Pancreas (tissue), 10 donors: ENCODE measurements around the gene HMGN5. TPM values are rescaled to one million over a fixed set of nuclear protein-coding genes. Genes with fewer than 3 reads are reported as not detected.
A peak's percentile ranks its signal among the peaks of the same experiment; 100 is the strongest.

Experiments used
- ATAC-seq, 4 donors: fragments of 200-7000 bp; cut with Tn5 transposase; one replicate each; pipeline versions ENCODE4 v1.8.0 to v1.9.1; 2020; ENCODE audit warnings: mild to moderate bottlenecking in 4 of 4, moderate library complexity in 4 of 4
- DNase-seq, 6 donors: peaks; one replicate each; pipeline ENCODE4 v3.0.0-alpha.2; 2020
- FAIRE-seq: peaks from 2 replicates; lab custom pipeline; 2012; peaks lifted over from hg19 to GRCh38; lab: Jason Lieb, UNC
- H3K27ac ChIP-seq, 4 donors: fragments of 200-600 bp; sonication (generic); 1 replicate in 3 of 4; 2 replicates in 1 of 4; pipeline versions ENCODE4 v1.5.0 to v1.8.0; 2020
- H3K27me3 ChIP-seq, 4 donors: fragments of 200-600 bp; one replicate each; pipeline ENCODE4 v1.8.0; 2021
- H3K36me3 ChIP-seq, 3 donors: fragments of 200-600 bp; sonication (generic) in 1 of 3; one replicate each; pipeline versions ENCODE4 v1.5.0 to v1.8.0; 2020 to 2021
- H3K4me1 ChIP-seq, 3 donors: fragments of 200-600 bp; one replicate each; pipeline ENCODE4 v1.8.0; 2021
- H3K4me3 ChIP-seq, 4 donors: fragments of 200-600 bp; sonication (generic) in 2 of 4; one replicate each; pipeline versions ENCODE4 v1.5.0 to v1.8.0; 2020 to 2021
- H3K9me3 ChIP-seq, 4 donors: fragments of 200-600 bp; one replicate each; pipeline ENCODE4 v1.8.0; 2021
- WGBS, 2 donors: extraction: QIAGEN DNeasy Blood & Tissue Kit; methylation state at CpG; one replicate each; pipeline ENCODE4 v1.1.7; 2013; 5-methylcytosine and 5-hydroxymethylcytosine counted together
- intact Hi-C, 3 donors: fragments of 100-400 bp; cut with DNase I; formaldehyde crosslinking; loops; one replicate each; pipeline versions ENCODE4 v1.11.1 to v1.14.2; 2022
- polyA plus RNA-seq, 2 donors: library from polyadenylated mRNA; stranded (reverse); fragments of 200-250 nt; gene quantifications; one replicate each; pipeline ENCODE4 v1.2.3, GENCODE V29; 2013
- total RNA-seq, 6 donors: library from RNA; stranded (reverse); fragmentation: NEBNext Ultra II Directional in 4 of 6; extraction: Animal tissue kit (Norgen Biotek cat#: 25700) in 4 of 6; gene quantifications; one replicate each; pipeline versions ENCODE4 v1.2.1 to v1.2.4, GENCODE V29; 2021 to 2023
- TF ChIP-seq, protein P1 (sequence below), 4 donors: fragments of 200-600 bp; sonication (generic) in 3 of 4; IDR thresholded peaks; one replicate each; pipeline versions ENCODE4 v1.5.0 to v1.8.0; 2021; ENCODE audit warnings: antibody characterized with exemption in 4 of 4
- donor health status: healthy with polysubstance abuse.
- donor health status: DM: no; HTN: no; CAD: no; lungs with moderate emphysema.
- donor health status: DM: no; HTN: no; CAD: no.
- donor health status: control.
- donor health status: control.
- donor health status: Bipolar disorder and iron deficiency.
- donor health status: DM: yes; HTN: yes; CAD: no.
- donor health status: DM: no; HTN: no; CAD: no.
- donor health status: DM: no; HTN: no; CAD: no.
- donor health status: DM: yes; HTN: yes; CAD: no.

Gene HMGN5, protein sequence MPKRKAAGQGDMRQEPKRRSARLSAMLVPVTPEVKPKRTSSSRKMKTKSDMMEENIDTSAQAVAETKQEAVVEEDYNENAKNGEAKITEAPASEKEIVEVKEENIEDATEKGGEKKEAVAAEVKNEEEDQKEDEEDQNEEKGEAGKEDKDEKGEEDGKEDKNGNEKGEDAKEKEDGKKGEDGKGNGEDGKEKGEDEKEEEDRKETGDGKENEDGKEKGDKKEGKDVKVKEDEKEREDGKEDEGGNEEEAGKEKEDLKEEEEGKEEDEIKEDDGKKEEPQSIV
- total RNA-seq = 1 to 10 TPM; 1.2 to 3.9 (median 2.0) TPM
- polyA plus RNA-seq = 10 to 100 TPM in 1 of 2 donors, 1 to 10 TPM in 1; 3.8 to 18.9 TPM

DNA sequence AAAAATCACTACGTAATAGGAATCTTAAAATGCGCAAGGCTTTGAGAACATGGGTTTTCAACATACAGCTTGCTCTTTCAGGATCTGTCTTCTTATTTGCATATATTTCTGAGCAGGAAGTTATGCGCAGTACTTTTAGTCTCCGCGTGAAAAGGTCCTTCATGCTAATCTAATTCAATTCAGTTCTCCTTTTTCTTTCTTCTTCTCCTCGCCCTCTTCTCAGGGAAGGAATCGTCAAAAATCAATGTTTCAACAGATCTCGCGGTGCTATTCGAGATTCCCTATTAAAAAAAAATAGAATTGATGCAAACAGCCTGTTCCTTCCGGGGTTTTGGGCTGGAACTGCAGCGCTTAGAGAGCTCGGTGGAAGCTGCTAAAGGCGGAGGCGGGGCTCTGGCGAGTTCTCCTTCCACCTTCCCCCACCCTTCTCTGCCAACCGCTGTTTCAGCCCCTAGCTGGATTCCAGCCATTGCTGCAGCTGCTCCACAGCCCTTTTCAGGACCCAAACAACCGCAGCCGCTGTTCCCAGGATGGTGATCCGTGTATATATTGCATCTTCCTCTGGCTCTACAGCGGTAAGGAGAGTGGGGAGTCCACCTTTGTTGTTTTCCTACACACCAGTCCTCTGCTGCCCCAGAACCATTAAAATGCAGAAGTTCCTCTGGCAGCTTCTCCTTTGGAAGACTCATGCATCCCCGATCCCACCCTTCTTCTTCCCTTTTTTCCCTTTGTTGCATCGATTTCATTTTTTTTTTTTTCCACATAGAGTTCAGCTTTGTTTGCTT, at the start of gene HMGN5, which contains the start of gene SH3BGRL:
Gene HMGN5, minus strand, starts transcription at position 243 of the 785 bp plus-strand sequence. CDS start 80,364 bp downstream, outside the sequence.
Gene SH3BGRL, plus strand, starts transcription at position 432 of the 785 bp plus-strand sequence. Its CDS starts 99 bp downstream, at position 531.
- peak within 1 kb of the TSS; percentile 5 to 40 (median 24) for H3K4me3 ChIP-seq
- intact Hi-C loops = no loop called here
- peak; percentile 67 for FAIRE-seq
- ATAC-seq = peak; percentile 98 to 99 (median 99)
- no peaks in the 10 kb centered on the region for H3K27me3 ChIP-seq
- DNase-seq = peak; percentile 80 to 90 (median 89)
- H3K4me1 ChIP-seq = no peaks in the 10 kb centered on the region
- H3K9me3 ChIP-seq = no peaks in the 10 kb centered on the region
- WGBS, 2 donors = 1 to 15% methylated on average over 23 of the region's 23 CpGs
- H3K36me3 ChIP-seq = no peaks in the 10 kb centered on the region
- TF ChIP-seq, protein P1, sequence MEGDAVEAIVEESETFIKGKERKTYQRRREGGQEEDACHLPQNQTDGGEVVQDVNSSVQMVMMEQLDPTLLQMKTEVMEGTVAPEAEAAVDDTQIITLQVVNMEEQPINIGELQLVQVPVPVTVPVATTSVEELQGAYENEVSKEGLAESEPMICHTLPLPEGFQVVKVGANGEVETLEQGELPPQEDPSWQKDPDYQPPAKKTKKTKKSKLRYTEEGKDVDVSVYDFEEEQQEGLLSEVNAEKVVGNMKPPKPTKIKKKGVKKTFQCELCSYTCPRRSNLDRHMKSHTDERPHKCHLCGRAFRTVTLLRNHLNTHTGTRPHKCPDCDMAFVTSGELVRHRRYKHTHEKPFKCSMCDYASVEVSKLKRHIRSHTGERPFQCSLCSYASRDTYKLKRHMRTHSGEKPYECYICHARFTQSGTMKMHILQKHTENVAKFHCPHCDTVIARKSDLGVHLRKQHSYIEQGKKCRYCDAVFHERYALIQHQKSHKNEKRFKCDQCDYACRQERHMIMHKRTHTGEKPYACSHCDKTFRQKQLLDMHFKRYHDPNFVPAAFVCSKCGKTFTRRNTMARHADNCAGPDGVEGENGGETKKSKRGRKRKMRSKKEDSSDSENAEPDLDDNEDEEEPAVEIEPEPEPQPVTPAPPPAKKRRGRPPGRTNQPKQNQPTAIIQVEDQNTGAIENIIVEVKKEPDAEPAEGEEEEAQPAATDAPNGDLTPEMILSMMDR (IDR thresholded peaks at IDR 0.05) = no peak
- peak within 1 kb of the TSS; percentile 37 to 78 (median 58) for H3K27ac ChIP-seq

DNA sequence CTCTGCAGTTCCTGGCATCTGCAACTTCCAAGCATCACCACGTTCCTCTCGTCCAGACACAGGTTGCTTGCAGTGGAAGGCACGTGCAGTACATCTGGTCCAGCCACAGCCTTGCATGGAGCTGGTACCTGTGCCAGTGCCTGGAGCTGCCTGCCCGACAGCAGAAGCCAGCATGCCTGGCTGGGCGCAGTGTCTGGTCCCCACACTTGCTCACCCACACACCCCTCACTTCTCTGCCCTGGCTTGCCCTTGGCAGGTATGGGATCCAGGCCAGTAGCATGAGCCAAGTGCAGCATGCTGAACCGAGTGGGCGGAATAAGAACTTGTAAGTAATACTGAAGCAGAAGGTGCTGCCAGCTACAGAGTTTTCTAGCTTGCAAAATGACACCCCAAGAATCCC, 40.0 kb upstream of the HMGN5 start:
- H3K4me1 ChIP-seq = no peaks in the 10 kb centered on the region
- FAIRE-seq (no peak), ATAC-seq (no peak)

DNA sequence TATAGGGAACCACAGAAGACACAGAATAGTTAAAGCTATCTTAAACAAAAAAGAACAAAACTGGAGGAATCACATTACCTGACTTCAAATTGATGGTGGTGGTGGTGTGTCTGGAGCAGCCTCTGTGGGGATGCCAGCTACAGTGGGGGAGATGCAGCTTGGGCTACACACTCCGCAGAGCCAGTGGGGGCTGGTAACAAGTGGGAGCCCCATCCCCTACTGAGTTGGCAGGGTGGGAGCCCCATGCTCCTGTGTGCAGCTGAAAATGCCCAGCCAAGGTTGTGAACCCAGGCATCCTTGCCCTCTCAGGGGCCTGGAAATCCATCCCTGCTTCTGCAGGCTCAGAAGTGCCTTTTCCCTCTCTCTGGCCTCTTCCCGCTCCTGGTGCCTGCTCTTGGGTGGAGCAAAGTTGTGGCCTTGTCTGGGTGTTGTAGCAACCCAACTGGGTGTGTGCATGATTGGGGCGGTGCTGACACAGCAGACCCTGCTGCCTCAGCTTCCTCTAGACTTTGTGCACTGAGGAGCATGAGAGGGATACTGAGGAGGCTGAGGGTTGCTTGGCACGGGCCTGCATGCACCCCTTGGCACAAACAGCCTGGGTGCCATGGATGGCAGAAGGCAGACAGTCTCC, 39.1 kb upstream of the HMGN5 start:
- ATAC-seq (no peak), FAIRE-seq (no peak), DNase-seq (peak in 1 of 6 donors; percentile 23)
- 80 to 100% methylated on average over 4 of the region's 4 CpGs for WGBS, 2 donors
- intact Hi-C loops = no loop called here
- TF ChIP-seq, protein P1 (IDR thresholded peaks at IDR 0.05) = no peak
- no peaks in the 10 kb centered on the region for H3K9me3 ChIP-seq
- H3K27me3 ChIP-seq = no peaks in the 10 kb centered on the region
- no peaks in the 10 kb centered on the region for H3K4me1 ChIP-seq
- H3K4me3 ChIP-seq = no peak overlapping the region
- H3K27ac ChIP-seq = no peak overlapping the region
- no peaks in the 10 kb centered on the region for H3K36me3 ChIP-seq

More for the DNA sequence above, 40.0 kb upstream of the HMGN5 start:
- 82 to 99% methylated on average over 7 of the region's 7 CpGs for WGBS, 2 donors
- H3K9me3 ChIP-seq = no peaks in the 10 kb centered on the region
- no peaks in the 10 kb centered on the region for H3K36me3 ChIP-seq
- TF ChIP-seq, protein P1 (IDR thresholded peaks at IDR 0.05) = no peak
- intact Hi-C loops = no loop called here
- H3K4me3 ChIP-seq = no peak overlapping the region
- H3K27ac ChIP-seq = no peak overlapping the region
- peak in 1 of 6 donors; percentile 26 for DNase-seq
- no peaks in the 10 kb centered on the region for H3K27me3 ChIP-seq

DNA sequence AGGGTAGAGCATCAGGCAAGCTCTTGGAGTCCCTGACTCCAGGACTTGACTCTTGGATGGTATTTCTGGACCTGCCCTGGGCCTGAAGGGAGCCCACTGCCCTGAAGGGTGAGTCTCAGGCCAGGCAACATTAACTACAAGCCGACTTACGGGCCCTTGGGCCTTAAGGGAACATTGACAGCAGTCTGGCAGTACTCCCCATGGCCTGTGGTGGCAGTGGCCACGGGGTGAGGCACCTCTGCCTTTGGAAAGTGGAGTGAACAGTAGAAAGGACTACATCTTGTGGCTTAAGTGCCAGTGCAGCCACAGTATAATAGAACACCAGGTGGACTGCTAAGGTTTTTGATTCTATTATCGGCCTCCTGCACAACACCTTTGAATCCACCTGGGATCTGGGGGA, 36.5 kb upstream of the HMGN5 start:
- ATAC-seq (no peak), FAIRE-seq (no peak), DNase-seq (peak in 1 of 6 donors; percentile 25)
- TF ChIP-seq, protein P1 (IDR thresholded peaks at IDR 0.05) = no peak
- Histone ChIP-seq H3K4me1 (no peaks in the 10 kb centered on the region), H3K27me3 (no peaks in the 10 kb centered on the region), H3K27ac (no peak overlapping the region), H3K9me3 (no peaks in the 10 kb centered on the region), H3K4me3 (no peak overlapping the region), H3K36me3 (no peaks in the 10 kb centered on the region)
- 81 to 98% methylated on average over 4 of the region's 4 CpGs for WGBS, 2 donors
- intact Hi-C loops = no loop called here
